KMS-11 (cell line): ENCODE data around the gene ADAMTS2.

Experiments used
- H2AFZ ChIP-seq: fragments of 200-600 bp; sonication (generic); 2 replicates; pipeline ENCODE4 v1.6.1; 2016; ENCODE audit warnings: antibody characterized with exemption, mixed run types, low read depth
- H3K27ac ChIP-seq: fragments of 200-600 bp; sonication (generic); 2 replicates; pipeline ENCODE4 v1.6.1; 2016; ENCODE audit warnings: mild to moderate bottlenecking, mixed run types
- H3K27me3 ChIP-seq: fragments of 200-600 bp; sonication (generic); 2 replicates; pipeline ENCODE4 v1.6.1; 2017; ENCODE audit warnings: mild to moderate bottlenecking, low read depth, mixed run types, moderate library complexity; ENCODE audit not compliant: insufficient read depth
- H3K36me3 ChIP-seq: fragments of 200-600 bp; sonication (generic); 2 replicates; pipeline ENCODE4 v1.6.1; 2017; ENCODE audit warnings: mild to moderate bottlenecking, mixed run types; ENCODE audit not compliant: insufficient read depth
- H3K4me1 ChIP-seq: fragments of 200-600 bp; sonication (generic); 2 replicates; pipeline ENCODE4 v1.6.1; 2016; ENCODE audit warnings: mild to moderate bottlenecking, low read depth, mixed run types; ENCODE audit not compliant: poor library complexity, severe bottlenecking
- H3K4me2 ChIP-seq: fragments of 200-600 bp; sonication (generic); 2 replicates; pipeline ENCODE4 v1.7.0; 2016; ENCODE audit warnings: mild to moderate bottlenecking, mixed run types
- H3K4me3 ChIP-seq: fragments of 200-600 bp; sonication (generic); IDR thresholded peaks from 2 replicates; pipeline ENCODE4 v1.6.1; 2017; ENCODE audit warnings: low read depth, low read length, mixed read lengths; ENCODE audit not compliant: insufficient read depth
- H3K79me2 ChIP-seq: fragments of 200-600 bp; sonication (generic); 2 replicates; pipeline ENCODE4 v1.6.1; 2016; ENCODE audit warnings: low read depth, mixed run types; ENCODE audit not compliant: insufficient read depth
- H3K9ac ChIP-seq: fragments of 200-600 bp; sonication (generic); 2 replicates; pipeline ENCODE4 v1.6.1; 2016; ENCODE audit warnings: mild to moderate bottlenecking, mixed run types
- H4K20me1 ChIP-seq: fragments of 200-600 bp; sonication (generic); 2 replicates; pipeline ENCODE4 v1.6.1; 2016; ENCODE audit warnings: mild to moderate bottlenecking, mixed run types; ENCODE audit not compliant: insufficient read depth
- CTCF ChIP-seq: fragments of 200-600 bp; sonication (generic); conservative IDR thresholded peaks from 2 replicates; pipeline ENCODE4 v1.6.1; 2017; ENCODE audit warnings: low read depth, mild to moderate bottlenecking, antibody characterized with exemption, low read length, moderate library complexity, mixed read lengths

The ADAMTS2 gene

DNA sequence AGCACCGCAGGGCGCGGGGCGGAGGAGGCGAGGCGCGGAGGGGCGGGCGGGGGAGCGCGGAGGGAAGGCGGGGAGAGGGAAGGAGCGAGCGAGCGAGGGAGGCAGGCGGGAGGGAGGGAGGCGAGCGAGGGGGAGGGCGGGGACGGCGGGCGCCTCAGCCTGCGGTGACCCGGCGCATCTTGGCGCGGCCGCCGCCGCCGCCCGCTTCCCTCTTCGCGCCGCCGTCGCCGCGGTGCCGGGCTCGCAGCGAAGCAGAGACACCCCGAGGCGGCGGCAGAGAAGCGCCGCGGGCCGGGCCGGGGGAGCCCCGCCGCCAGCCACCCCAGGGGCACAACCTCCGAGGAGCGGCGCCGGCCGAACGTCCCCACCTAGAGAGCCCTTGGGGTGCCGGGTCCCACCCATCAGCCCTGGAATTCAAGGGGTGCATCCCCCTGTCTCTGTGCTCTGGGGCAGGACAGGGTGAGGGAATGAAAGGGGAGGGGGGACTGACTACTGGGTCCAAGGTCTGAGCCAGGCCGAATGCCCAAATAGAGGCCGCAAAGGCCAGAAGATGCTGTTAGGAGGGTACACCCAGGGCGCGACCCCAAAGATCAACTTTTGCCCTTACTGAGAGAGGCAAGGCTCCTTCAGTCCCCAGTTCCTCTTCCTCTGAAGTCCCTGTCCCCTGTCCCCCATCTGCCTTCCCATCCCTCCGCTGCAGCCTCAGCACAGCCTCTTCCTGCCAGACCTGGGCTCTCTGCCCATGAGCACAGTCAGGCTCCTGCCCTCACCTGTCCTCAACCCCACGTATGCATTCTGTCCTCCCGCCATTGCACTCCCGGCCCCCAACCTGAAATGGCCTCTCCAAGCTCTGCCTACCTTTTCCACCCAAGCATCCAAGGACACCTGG, at the start of gene ADAMTS2:
Gene ADAMTS2, minus strand, starts transcription at position 29 of the 889 bp plus-strand sequence. CDS start 133 bp downstream, outside the sequence.
- Histone ChIP-seq H3K36me3 (no peaks in the 10 kb centered on the region), H4K20me1 (no peaks in the 10 kb centered on the region), H3K4me3 (no peak within 1 kb of the TSS), H2AFZ (no peak within 1 kb of the TSS), H3K79me2 (no peaks in the 10 kb centered on the region), H3K4me2 (no peak within 1 kb of the TSS), H3K27ac (no peak within 1 kb of the TSS), H3K27me3 (no peaks in the 10 kb centered on the region; the same call in 1 of the 2 replicates), H3K9ac (no peak within 1 kb of the TSS), H3K4me1 (no peaks in the 10 kb centered on the region)
- TF ChIP-seq CTCF: no peak

GRCh38 chr5:179393078-179393477, 47.8 kb upstream of the ADAMTS2 start:
- no peaks in the 10 kb centered on the region for H4K20me1 ChIP-seq
- no peak overlapping the region for H2AFZ ChIP-seq
- no peak for TF ChIP-seq CTCF
- no peaks in the 10 kb centered on the region for H3K79me2 ChIP-seq
- no peak overlapping the region for H3K9ac ChIP-seq
- no peak overlapping the region for H3K27ac ChIP-seq
- no peaks in the 10 kb centered on the region for H3K36me3 ChIP-seq
- H3K27me3 ChIP-seq: no peaks in the 10 kb centered on the region
- no peaks in the 10 kb centered on the region for H3K4me1 ChIP-seq
- H3K4me3 ChIP-seq: no peak overlapping the region
- H3K4me2 ChIP-seq: no peak overlapping the region

DNA sequence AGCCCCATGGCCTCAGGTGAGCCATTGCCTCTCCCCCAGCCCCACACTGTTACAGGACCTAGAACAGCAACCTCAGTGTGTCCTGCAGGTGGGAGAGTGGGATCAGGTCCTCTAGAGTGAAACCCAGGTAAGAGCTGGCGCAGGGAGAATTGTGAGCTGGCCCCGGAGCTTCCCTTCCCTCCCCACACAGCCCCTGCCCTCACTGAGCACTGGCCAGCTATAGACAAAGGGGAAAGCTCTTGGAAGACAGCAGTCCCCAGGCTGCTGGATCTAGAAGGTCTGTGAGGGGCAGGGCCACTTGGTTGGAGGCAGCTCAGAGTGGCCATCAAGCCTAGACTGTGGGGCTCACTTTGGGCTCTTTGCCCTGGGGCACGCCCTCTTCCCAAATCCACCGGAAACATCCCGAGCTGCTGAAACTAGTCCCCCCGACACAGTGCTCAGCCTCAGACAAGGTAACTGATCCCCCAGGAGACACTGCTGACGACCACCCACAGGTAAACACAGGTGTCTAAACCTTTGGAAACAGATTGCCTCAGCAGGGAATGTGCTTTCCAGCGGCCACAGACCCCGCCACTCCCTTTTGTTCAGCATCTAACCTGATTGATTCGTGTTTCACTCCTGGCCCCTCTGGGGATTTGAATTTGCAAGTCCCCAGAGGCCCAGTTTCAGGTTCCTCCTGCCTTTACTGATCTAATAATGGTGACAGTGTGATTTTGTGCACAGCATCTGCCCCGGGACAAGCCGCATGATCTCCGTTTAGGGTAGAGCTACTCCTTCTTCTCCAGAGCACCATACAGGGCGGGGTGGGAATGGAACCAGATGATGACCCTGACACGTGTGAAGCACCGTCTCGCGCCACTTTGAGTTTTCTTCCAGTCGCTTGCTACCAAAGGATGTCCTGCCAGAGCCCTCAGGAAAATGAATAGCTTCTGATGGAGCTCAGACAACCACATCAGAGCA, 42.2 kb upstream of the ADAMTS2 start:
- Histone ChIP-seq H3K9ac (no peak overlapping the region), H3K27ac (no peak overlapping the region), H3K4me2 (no peak overlapping the region), H3K27me3 (no peaks in the 10 kb centered on the region), H3K79me2 (no peaks in the 10 kb centered on the region), H2AFZ (no peak overlapping the region), H3K4me1 (no peaks in the 10 kb centered on the region), H4K20me1 (no peaks in the 10 kb centered on the region), H3K4me3 (no peak overlapping the region), H3K36me3 (no peaks in the 10 kb centered on the region)
- no peak for TF ChIP-seq CTCF

DNA sequence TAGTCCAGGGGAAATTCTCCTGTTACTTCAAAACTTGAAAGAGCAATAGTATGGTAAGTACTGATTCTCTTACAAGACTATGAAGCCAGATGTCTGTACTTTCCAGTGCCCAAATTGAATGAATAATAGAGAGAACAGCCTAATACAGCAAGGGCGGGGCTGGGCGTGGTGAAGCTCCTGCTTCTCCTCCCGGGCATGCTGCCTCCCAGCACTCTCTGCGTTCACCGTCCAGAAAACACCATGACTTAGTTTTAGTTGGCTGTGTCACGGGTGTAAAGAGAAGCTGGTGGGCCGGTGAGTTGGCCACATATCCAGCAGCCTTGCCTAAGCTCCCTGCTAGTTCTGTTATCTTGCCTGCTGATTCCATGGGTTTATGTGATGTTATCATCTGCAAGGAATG, 40.7 kb upstream of the ADAMTS2 start:
- Histone ChIP-seq H3K9ac (no peak overlapping the region), H3K79me2 (no peaks in the 10 kb centered on the region), H2AFZ (no peak overlapping the region), H3K4me2 (no peak overlapping the region), H3K27ac (no peak overlapping the region), H3K36me3 (no peaks in the 10 kb centered on the region), H3K4me1 (no peaks in the 10 kb centered on the region), H3K27me3 (no peaks in the 10 kb centered on the region), H3K4me3 (no peak overlapping the region), H4K20me1 (no peaks in the 10 kb centered on the region)
- no peak for TF ChIP-seq CTCF
